Vagina (tissue), 2 donors: ENCODE measurements around the gene PRKCE.

Experiments
- CTCF ChIP-seq, 3 experiments: fragments of 450-650 bp in 2 of 3; fragments of 200-600 bp in 1 of 3; sonication (generic) in 1 of 3; IDR thresholded peaks; one replicate each; pipeline ENCODE4 v1.5.1; 2017 to 2019; ENCODE audit warnings: antibody characterized with exemption in 3 of 3, mild to moderate bottlenecking in 2 of 3, moderate library complexity in 2 of 3
- POLR2AphosphoS5 ChIP-seq, 2 donors: sonication (generic); formaldehyde crosslinking; IDR thresholded peaks; one replicate each; pipeline ENCODE4 v1.9.0; 2017; ENCODE audit warnings: antibody characterized with exemption in 2 of 2, mild to moderate bottlenecking in 2 of 2, low read depth in 1 of 2; ENCODE audit not compliant: insufficient read depth in 1 of 2

DNA sequence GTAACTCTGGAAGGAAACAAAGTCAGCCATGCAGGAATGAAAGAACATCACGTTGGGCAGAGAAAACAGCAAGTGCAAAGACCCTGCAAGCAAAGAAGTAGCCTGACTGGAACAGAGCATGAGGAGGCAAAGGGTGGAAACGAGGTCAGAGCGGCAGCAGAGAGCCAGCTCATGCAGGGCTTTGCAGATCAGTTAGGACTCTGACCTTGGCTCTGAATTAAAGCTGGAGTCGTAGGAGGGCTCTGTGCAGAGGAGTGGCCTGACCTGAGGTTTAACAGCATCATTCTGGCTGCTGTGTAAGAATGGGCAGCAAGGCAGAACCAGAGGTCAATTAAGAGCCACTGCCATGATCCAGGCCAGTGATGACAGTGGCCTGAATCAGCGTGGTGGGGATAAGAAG lies 220.7 kb downstream of the PRKCE start:
- no peak for TF ChIP-seq CTCF (IDR thresholded peaks at IDR 0.05)
- no peak for TF ChIP-seq POLR2AphosphoS5 (IDR thresholded peaks at IDR 0.05; ENCODE audit: insufficient read depth in 1 of 2, low read depth in 1 of 2)
